ENCODE data around the gene ZNF460.
"Not testable (repeated sequence)": the region's sequence is repeated elsewhere in the genome, so short reads cannot be mapped to it uniquely, and the experiment has no call there.

Gene ZNF460

DNA sequence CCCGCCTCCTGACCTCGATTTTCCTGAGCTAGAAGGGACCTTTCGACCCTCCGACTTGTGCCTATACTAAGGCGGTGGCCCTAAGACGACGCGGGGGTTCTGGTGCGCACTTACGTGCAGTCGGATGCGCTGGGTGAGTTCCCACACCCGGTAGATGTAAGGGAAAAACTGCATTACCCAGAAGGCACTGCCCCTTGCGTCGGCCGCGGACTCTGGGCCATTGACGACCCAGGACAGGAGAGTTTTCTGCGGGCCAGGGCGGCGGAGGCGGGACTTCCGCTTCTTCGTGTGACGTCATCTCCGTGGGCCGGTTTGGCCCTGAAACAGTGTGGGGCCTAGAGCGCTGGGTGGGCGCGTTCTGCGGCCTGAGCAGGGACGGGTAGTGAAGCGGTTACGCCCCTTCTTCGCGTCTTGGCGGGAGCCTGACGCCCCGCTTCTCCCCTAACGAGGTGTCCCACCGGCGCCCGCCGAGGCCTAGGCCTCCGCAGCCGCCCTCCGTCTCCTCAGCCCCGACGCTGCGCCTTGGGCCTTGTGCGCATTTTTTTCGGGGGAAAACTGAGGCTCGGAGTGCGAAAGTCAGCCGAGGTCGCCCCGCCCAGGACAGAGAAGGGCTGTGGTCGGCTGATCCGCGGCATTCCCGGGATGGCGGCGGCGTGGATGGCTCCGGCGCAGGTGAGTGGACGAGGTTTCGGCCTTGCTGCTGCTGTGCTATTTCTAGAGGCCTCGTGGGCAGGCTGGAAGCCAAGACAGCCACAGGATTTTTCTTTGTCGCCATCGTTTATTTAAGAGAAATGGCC lies at the start of gene ZNF460:
Gene ZNF460 (plus strand): TSS at position 321 of the 797 bp plus-strand sequence. CDS start 322 bp downstream, at position 643.
- DNase-seq = peak; percentile 94

- no peak for DNase-seq
Measured at GRCh38 chr19:57231686-57232085, 48.6 kb upstream of the ZNF460 start.

DNA sequence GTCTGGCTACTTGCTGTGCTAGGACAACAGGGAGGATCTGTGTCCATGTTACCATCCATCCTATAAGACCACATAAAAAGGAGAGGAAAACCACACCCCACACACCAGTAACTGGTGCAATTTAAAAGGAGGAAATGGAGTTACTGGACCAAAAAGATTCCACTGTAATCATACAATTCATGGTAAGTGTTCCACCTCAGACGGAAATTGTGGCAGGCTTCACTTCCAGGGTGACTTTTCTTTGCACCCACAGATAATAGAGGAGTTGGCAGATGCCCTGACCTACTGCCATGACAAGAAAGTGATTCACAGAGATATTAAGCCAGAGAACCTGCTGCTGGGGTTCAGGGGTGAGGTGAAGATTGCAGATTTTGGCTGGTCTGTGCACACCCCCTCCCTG lies 47.1 kb upstream of the ZNF460 start:
- DNase-seq = no peak

DNA sequence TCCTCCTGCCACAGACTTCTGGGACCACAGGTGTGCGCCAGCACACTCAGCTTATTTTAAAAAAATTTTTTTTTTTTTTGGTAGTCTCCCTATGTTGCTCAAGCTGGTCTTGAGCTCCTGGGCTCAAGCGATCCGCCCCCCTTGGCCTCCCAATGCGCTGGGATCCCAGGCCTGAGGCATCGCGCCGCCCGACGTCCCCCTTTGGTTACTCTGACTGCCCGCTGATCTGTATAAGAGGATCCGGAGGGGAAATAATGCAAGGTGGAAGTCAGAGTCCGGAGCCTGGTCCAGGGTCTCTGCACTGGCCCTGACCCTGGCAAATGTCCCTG lies 40.3 kb upstream of the ZNF460 start:
- DNase-seq = no peak

GRCh38 chr19:57240311-57241090 lies 39.8 kb upstream of the ZNF460 start, which contains the start of gene ZNF805:
Gene ZNF805, plus strand, starts transcription at chr19:57240632. Its CDS starts 260 bp downstream, at chr19:57240892.
- peak; percentile 95 for DNase-seq

- DNase-seq = no peak
Measured at GRCh38 chr19:57241176-57241575, 39.1 kb upstream of the ZNF460 start.

DNA sequence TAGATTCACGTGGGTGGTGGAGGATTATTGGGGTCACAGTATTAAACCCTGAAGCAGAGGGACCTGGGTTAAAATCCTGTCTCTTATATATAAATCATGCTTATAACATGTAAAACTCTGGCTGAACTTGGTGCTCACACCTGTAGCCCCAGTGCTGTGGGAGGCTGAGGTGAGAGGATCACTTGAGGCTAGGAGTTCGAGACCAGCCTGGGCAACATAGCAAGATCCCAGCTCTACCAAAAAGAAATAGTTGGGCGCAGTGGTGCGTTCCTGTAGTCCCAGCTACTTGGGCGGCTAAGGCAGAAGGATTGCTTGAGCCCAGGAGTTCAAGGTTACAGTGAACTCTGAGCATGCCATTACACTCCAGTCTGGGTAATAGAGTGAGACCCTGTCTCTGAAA lies 37.5 kb upstream of the ZNF460 start:
- DNase-seq = no peak

- DNase-seq = no peak
Measured at GRCh38 chr19:57244513-57244912, 35.8 kb upstream of the ZNF460 start.

DNA sequence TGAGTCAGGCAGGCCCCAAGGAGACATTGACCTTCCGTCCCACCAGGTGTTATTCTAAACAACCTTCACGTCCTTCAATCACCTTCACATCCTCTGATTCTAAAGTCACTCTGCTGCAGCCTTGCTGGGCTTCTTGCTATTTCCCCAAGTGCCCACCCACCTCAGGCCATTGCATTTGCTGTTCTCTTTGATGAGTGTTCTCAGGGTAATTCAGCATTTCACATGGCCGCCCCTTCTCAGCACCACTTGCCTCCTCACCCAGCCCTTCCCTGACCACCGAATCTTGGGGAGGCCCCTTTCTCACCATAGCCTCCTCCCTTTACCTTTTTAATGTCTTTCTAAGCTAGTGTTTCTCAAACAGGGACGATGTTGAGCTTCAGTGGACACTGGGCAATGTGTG lies 35.2 kb upstream of the ZNF460 start:
- DNase-seq = no peak

DNA sequence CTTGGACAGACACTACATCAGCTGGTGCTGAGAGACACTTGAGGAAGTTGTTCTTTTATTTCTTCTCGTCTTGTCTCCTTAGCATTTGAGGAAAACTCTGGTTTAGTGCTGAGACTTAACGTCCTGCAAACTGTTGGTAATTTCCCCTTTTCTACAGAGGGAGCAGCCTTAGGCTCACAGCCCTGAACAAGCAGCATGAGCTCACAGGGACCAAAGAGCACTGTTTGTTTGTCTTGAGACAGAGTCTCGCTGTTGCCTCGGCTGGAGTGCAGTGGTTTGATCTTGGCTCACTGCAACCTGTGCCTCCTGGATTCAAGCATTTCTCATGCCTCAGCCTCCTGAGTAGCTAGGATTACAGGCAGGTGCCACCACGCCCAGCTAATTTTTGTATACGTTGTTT lies 34.3 kb upstream of the ZNF460 start:
- DNase-seq = no peak

DNA sequence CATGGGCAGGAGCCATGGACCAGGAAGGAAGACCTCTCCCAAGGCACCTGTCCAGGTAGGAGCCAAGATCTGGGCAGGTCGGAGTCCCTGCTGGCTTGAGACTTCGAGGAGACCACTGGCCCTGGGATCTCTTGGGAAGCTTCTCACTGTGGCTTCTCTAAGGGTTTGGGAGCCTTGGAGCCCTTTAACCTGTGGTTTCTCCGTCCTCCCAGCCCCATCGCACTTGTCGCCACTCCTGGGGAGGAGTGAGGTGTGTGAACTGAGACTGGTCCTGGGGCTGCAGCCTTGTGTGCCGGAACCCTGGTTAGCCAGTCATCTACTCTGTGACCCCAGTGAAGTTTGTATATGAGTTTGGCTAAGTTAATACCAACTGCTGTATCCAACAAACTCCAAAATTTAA lies 31.6 kb upstream of the ZNF460 start:
- DNase-seq = no peak

GRCh38 chr19:57249329-57249728 lies 31.0 kb upstream of the ZNF460 start:
- DNase-seq = no peak

DNA sequence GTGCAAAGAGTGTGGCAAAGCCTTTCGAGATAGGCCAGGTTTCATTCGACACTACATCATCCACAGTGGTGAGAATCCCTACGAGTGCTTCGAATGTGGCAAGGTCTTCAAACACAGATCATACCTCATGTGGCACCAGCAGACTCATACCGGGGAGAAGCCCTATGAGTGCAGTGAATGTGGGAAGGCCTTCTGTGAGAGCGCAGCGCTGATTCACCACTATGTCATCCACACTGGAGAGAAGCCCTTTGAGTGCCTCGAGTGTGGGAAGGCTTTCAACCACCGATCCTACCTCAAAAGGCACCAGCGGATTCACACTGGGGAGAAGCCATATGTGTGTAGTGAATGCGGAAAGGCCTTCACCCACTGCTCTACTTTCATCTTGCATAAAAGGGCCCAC lies 26.5 kb upstream of the ZNF460 start:
- not testable (repeated sequence) for DNase-seq

DNA sequence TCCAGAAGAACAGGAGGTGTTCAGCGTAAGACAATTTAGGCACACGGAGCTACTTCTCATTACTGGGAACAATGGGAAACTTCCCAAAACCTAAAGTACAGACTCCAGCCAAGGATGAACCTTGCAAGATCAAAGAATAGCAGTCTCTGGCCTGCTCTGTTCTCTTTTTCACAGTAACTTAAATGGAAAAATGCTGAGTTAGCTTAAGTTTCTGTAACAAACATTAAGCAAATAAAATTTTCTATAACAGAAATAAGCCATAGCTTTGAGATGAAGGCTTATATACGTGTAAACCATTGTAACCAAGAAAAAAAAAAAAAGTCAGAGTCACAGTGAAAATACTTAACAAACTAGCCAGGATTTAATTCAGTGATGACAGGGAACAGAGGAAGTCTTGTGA lies 18.2 kb upstream of the ZNF460 start:
- no peak for DNase-seq

- DNase-seq = no peak
Measured at GRCh38 chr19:57263244-57263741, 17.0 kb upstream of the ZNF460 start.

GRCh38 chr19:57267291-57267690 lies 13.0 kb upstream of the ZNF460 start:
- DNase-seq = no peak

GRCh38 chr19:57269515-57270250 lies 10.6 kb upstream of the ZNF460 start:
- no peak for DNase-seq

- DNase-seq = no peak
Measured at GRCh38 chr19:57271280-57271679, 9.0 kb upstream of the ZNF460 start.

- no peak for DNase-seq
Measured at GRCh38 chr19:57273014-57273413, 7.3 kb upstream of the ZNF460 start.

DNA sequence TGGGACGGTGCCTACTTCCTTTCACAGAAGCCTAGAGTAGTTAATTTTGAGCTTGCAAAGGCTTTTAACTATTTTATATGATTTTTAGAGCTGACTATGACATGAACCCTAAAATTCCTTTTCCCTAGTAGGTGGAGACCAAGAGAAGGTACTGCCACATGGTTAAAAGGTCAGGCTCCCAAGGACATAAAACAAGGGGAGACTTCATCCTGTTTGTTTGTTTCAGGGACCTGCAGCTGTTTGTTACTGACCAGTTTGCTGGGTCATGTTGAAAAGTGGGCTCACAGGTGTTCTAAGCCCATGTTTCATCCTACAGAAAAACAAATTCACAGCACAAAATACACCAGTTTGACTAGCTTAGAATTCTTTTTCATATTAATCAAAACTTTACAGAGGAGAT lies 3.9 kb upstream of the ZNF460 start:
- DNase-seq = no peak

DNA sequence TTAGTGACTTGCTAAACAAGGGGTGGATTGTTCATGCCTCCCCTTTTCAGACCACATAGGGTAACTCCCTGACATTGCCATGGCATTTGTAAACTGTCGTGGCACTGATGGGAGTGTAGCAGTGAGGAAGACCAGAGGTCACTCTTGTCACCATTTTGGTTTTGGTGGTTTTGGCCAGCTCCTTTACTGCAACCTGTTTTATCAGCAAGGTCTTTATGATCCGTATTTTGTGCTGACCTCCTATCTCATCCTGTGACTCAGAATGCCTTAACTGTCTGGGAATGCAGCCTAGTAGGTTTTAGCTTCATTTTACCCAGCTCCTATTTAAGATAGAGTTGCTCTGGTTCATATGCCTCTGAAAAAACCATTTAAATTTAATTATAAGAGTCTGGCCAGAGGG lies 1.8 kb upstream of the ZNF460 start:
- not testable (repeated sequence) for DNase-seq

- peak; percentile 65 for DNase-seq
Measured at GRCh38 chr19:57279418-57280164, 694 bp upstream of the ZNF460 start.

DNA sequence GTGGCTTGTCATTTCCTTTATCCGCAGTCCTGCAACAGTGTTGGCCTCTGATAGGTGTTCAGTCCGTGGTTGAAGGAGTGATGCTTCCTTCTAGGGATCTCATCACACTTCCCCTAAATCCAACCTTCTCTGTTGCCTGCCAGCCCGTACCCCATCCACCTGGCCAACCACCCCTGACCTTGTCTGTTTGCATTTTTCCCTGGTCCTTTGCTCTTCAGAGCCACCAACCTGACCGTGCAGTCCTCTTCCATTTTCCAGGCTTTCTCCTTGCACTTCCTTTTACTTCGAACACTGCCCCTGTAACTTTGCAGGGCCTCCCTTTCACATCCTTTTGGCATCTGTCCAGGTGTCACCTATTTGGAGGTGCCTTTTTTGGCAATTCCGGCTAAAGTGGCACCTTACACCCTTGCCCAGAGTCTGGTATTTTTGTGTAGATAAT lies 696 bp downstream of the ZNF460 start:
- DNase-seq = no peak
